ENCODE measurements around the gene AUTS2. TPM values are rescaled to one million over a fixed set of nuclear protein-coding genes. Genes with fewer than 3 reads are reported as not detected.

Gene AUTS2
- total and polyA plus RNA-seq, 4 donors, result 4.9 to 24.4 (median 7.0) TPM

DNA sequence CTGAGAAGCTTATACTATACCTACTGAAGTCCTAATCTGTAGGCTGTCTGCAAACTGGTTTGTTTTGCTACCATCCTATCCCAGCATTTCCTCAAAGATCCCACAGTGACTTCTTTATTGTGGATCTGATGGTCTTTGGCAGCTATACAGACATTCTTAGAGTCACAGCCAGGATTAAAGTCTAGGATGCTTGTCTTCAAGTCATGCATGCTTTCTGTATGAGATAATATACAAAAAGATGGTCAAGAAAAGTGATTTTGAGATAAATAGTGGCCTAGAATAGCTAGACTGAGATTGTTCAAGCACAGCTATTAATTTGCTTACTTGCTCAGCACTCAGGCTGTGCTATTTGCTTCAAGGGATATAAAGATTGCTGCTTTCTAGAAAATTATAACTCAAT is 454.4 kb downstream of the AUTS2 start:
- no peak overlapping the region for H3K27ac ChIP-seq (ENCODE audit: low read depth in 1 of 2, low read length in 2 of 2)
- H3K36me3 ChIP-seq (ENCODE audit: control insufficient read depth in 4 of 4, insufficient read depth in 3 of 4, low read depth in 1 of 4, low read length in 3 of 4), result no peaks in the 10 kb centered on the region
- no peak overlapping the region for H3K9ac ChIP-seq (ENCODE audit: low read depth in 1 of 2, low read length in 2 of 2)
- no peaks in the 10 kb centered on the region for H3K9me3 ChIP-seq (ENCODE audit: control insufficient read depth in 4 of 4, low read length in 3 of 4)
- TF ChIP-seq, protein P1, sequence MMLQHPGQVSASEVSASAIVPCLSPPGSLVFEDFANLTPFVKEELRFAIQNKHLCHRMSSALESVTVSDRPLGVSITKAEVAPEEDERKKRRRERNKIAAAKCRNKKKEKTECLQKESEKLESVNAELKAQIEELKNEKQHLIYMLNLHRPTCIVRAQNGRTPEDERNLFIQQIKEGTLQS (IDR thresholded peaks at IDR 0.05), result no peak
- TF ChIP-seq, protein P2, sequence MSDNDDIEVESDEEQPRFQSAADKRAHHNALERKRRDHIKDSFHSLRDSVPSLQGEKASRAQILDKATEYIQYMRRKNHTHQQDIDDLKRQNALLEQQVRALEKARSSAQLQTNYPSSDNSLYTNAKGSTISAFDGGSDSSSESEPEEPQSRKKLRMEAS (IDR thresholded peaks at IDR 0.05), result no peak
- no peak for TF ChIP-seq JUND (IDR thresholded peaks at IDR 0.05)
- TF ChIP-seq FOXA1 (IDR thresholded peaks at IDR 0.05), result no peak
- TF ChIP-seq HNF4G (IDR thresholded peaks at IDR 0.05), result no peak
- TF ChIP-seq SP1 (IDR thresholded peaks at IDR 0.05), result no peak
- TF ChIP-seq NR2F2 (IDR thresholded peaks at IDR 0.05), result no peak
- TF ChIP-seq TAF1 (conservative IDR thresholded peaks at IDR 0.05), result no peak
- DNase-seq (ENCODE audit: low spot score), result no peak
- H3K27me3 ChIP-seq (ENCODE audit: control insufficient read depth in 4 of 4, insufficient read depth in 4 of 4, low read length in 3 of 4), result no peaks in the 10 kb centered on the region
- H3K4me3 ChIP-seq (ENCODE audit: low read depth in 1 of 3, low read length in 3 of 3), result no peak overlapping the region
- H3K4me1 ChIP-seq (ENCODE audit: control insufficient read depth in 4 of 4, insufficient read depth in 4 of 4, low read length in 3 of 4), result peaks cover 0 to 6% (median 1%) of the 10 kb centered on the region in 4 donors

DNA sequence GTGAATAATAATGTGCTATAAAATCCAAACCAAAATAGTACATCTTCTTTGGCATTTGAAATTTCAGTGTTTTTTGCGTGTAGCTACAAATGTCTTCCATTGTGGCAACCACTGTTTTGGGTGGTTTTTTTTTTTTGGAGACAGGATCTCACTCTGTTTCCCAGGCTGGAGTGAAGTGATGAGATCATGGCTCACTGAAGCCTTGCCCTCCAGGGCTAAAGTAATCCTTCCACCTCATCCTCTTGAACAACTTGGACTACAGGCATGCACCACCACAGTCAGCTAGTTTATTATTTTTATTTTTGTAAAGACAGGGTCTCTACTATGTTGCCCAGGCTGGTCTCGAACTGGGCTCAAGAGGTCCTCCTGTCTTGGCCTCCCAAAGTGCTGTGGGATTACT is 455.1 kb downstream of the AUTS2 start:
- Histone ChIP-seq H3K27me3 (ENCODE audit: control insufficient read depth in 4 of 4, insufficient read depth in 4 of 4, low read length in 3 of 4) (no peaks in the 10 kb centered on the region), H3K4me3 (ENCODE audit: low read depth in 1 of 3, low read length in 3 of 3) (no peak overlapping the region), H3K9ac (ENCODE audit: low read depth in 1 of 2, low read length in 2 of 2) (no peak overlapping the region), H3K4me1 (ENCODE audit: control insufficient read depth in 4 of 4, insufficient read depth in 4 of 4, low read length in 3 of 4) (peaks cover 0 to 6% (median 1%) of the 10 kb centered on the region in 4 donors), H3K27ac (ENCODE audit: low read depth in 1 of 2, low read length in 2 of 2) (no peak overlapping the region), H3K9me3 (ENCODE audit: control insufficient read depth in 4 of 4, low read length in 3 of 4) (no peaks in the 10 kb centered on the region), H3K36me3 (ENCODE audit: control insufficient read depth in 4 of 4, insufficient read depth in 3 of 4, low read depth in 1 of 4, low read length in 3 of 4) (no peaks in the 10 kb centered on the region)
- TF ChIP-seq TAF1 (conservative IDR thresholded peaks at IDR 0.05), result no peak
- TF ChIP-seq, protein P3, sequence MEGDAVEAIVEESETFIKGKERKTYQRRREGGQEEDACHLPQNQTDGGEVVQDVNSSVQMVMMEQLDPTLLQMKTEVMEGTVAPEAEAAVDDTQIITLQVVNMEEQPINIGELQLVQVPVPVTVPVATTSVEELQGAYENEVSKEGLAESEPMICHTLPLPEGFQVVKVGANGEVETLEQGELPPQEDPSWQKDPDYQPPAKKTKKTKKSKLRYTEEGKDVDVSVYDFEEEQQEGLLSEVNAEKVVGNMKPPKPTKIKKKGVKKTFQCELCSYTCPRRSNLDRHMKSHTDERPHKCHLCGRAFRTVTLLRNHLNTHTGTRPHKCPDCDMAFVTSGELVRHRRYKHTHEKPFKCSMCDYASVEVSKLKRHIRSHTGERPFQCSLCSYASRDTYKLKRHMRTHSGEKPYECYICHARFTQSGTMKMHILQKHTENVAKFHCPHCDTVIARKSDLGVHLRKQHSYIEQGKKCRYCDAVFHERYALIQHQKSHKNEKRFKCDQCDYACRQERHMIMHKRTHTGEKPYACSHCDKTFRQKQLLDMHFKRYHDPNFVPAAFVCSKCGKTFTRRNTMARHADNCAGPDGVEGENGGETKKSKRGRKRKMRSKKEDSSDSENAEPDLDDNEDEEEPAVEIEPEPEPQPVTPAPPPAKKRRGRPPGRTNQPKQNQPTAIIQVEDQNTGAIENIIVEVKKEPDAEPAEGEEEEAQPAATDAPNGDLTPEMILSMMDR (IDR thresholded peaks at IDR 0.05; ENCODE audit: low read depth, low read length, missing input control), result no peak
- no peak for TF ChIP-seq EGR1 (IDR thresholded peaks at IDR 0.05; ENCODE audit: low read depth in 2 of 2)
- no peak for TF ChIP-seq NR2F2 (IDR thresholded peaks at IDR 0.05)
- TF ChIP-seq HNF4A (conservative IDR thresholded peaks at IDR 0.05), result no peak
- WGBS, result 93% methylated on average over 2 of the region's 2 CpGs
- no peak for DNase-seq (ENCODE audit: low spot score)

DNA sequence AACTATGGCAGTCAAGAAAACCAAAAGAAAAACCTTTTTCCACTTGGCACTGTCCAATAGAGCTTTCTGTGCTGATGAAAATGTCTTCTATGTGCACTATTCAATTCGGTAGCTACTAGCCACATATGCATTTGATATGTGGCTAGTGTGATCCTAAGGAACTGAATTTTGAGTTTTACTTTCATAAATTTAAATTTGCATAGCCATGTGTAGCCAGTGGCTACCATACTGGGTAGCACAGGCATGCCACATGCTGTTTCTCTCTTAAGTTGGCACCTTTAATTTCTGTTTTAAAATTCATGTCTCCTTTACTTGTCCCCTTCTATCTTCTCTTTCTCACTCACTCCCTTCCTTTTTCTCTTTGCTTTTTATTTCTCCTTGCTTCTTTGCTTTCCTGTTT is 455.7 kb downstream of the AUTS2 start:
- H3K27me3 ChIP-seq (ENCODE audit: control insufficient read depth in 4 of 4, insufficient read depth in 4 of 4, low read length in 3 of 4), result no peaks in the 10 kb centered on the region
- no peak overlapping the region for H3K4me3 ChIP-seq (ENCODE audit: low read depth in 1 of 3, low read length in 3 of 3)
- H3K4me1 ChIP-seq (ENCODE audit: control insufficient read depth in 4 of 4, insufficient read depth in 4 of 4, low read length in 3 of 4), result peaks cover 0 to 6% (median 1%) of the 10 kb centered on the region in 4 donors
- H3K36me3 ChIP-seq (ENCODE audit: control insufficient read depth in 4 of 4, insufficient read depth in 3 of 4, low read depth in 1 of 4, low read length in 3 of 4), result no peaks in the 10 kb centered on the region
- H3K27ac ChIP-seq (ENCODE audit: low read depth in 1 of 2, low read length in 2 of 2), result no peak overlapping the region
- 91% methylated on average over 1 of the region's 1 CpG for WGBS
- TF ChIP-seq, protein P4, sequence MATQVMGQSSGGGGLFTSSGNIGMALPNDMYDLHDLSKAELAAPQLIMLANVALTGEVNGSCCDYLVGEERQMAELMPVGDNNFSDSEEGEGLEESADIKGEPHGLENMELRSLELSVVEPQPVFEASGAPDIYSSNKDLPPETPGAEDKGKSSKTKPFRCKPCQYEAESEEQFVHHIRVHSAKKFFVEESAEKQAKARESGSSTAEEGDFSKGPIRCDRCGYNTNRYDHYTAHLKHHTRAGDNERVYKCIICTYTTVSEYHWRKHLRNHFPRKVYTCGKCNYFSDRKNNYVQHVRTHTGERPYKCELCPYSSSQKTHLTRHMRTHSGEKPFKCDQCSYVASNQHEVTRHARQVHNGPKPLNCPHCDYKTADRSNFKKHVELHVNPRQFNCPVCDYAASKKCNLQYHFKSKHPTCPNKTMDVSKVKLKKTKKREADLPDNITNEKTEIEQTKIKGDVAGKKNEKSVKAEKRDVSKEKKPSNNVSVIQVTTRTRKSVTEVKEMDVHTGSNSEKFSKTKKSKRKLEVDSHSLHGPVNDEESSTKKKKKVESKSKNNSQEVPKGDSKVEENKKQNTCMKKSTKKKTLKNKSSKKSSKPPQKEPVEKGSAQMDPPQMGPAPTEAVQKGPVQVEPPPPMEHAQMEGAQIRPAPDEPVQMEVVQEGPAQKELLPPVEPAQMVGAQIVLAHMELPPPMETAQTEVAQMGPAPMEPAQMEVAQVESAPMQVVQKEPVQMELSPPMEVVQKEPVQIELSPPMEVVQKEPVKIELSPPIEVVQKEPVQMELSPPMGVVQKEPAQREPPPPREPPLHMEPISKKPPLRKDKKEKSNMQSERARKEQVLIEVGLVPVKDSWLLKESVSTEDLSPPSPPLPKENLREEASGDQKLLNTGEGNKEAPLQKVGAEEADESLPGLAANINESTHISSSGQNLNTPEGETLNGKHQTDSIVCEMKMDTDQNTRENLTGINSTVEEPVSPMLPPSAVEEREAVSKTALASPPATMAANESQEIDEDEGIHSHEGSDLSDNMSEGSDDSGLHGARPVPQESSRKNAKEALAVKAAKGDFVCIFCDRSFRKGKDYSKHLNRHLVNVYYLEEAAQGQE (IDR thresholded peaks at IDR 0.05), result no peak
- TF ChIP-seq GABPA (IDR thresholded peaks at IDR 0.05 in 1 of 2, conservative IDR thresholded peaks at IDR 0.05 in 1 of 2) (no peak), HNF4G (IDR thresholded peaks at IDR 0.05) (no peak)
- H3K9me3 ChIP-seq (ENCODE audit: control insufficient read depth in 4 of 4, low read length in 3 of 4), result no peaks in the 10 kb centered on the region
- no peak for DNase-seq (ENCODE audit: low spot score)
- H3K9ac ChIP-seq (ENCODE audit: low read depth in 1 of 2, low read length in 2 of 2), result no peak overlapping the region
